Measurements from ENCODE around the gene CARS2. TPM values are rescaled to one million over a fixed set of nuclear protein-coding genes. Genes with fewer than 3 reads are reported as not detected.
"Not testable (repeated sequence)": the region's sequence is repeated elsewhere in the genome, so short reads cannot be mapped to it uniquely, and the experiment has no call there.

CARS2 gene
- polyA plus RNA-seq, 12 donors = 36.5 to 89.1 (median 51.6) TPM; not detected in 1

- no peak for DNase-seq
Observed at GRCh38 chr13:110640591-110641029, 65.3 kb downstream of the CARS2 start.

- no peak for DNase-seq
Observed at GRCh38 chr13:110639935-110640334, 66.0 kb downstream of the CARS2 start.

- no peak for DNase-seq
Observed at GRCh38 chr13:110638814-110639806, 66.8 kb downstream of the CARS2 start.

- DNase-seq = no peak
Observed at GRCh38 chr13:110638257-110638656, 67.7 kb downstream of the CARS2 start.

- no peak for DNase-seq
Observed at GRCh38 chr13:110637747-110638146, 68.2 kb downstream of the CARS2 start.

GRCh38 chr13:110637275-110637674 is 68.6 kb downstream of the CARS2 start:
- no peak for DNase-seq

GRCh38 chr13:110636701-110637201 is 69.2 kb downstream of the CARS2 start:
- DNase-seq = no peak

GRCh38 chr13:110636053-110636475 is 69.9 kb downstream of the CARS2 start:
- no peak for DNase-seq

- no peak for DNase-seq
Observed at GRCh38 chr13:110635405-110636002, 70.4 kb downstream of the CARS2 start.

GRCh38 chr13:110634558-110634957 is 71.4 kb downstream of the CARS2 start:
- DNase-seq = no peak

GRCh38 chr13:110633776-110634175 is 72.1 kb downstream of the CARS2 start:
- DNase-seq = no peak

- not testable (repeated sequence) for DNase-seq
Observed at GRCh38 chr13:110632255-110632654, 73.7 kb downstream of the CARS2 start.

- no peak for DNase-seq
Observed at GRCh38 chr13:110630566-110631119, 75.3 kb downstream of the CARS2 start.

GRCh38 chr13:110629735-110630134 is 76.2 kb downstream of the CARS2 start:
- DNase-seq = no peak

GRCh38 chr13:110628952-110629701 is 76.8 kb downstream of the CARS2 start:
- DNase-seq = no peak

- DNase-seq = no peak
Observed at GRCh38 chr13:110628477-110628793, 77.5 kb downstream of the CARS2 start.

- DNase-seq = no peak
Observed at GRCh38 chr13:110627761-110628476, 78.0 kb downstream of the CARS2 start.

GRCh38 chr13:110627351-110627750 is 78.6 kb downstream of the CARS2 start:
- no peak for DNase-seq

GRCh38 chr13:110626521-110626920 is 79.4 kb downstream of the CARS2 start:
- no peak for DNase-seq

GRCh38 chr13:110625771-110626321 is 80.1 kb downstream of the CARS2 start:
- DNase-seq = no peak
